Stimulated activated CD8-positive, alpha-beta memory T cell treated with anti-CD3 and anti-CD28 coated beads, Interleukin-15, amount 100 ng/mL, for 4 hours (primary cell): ENCODE data around the gene C17orf67.
A peak's percentile ranks its signal among the peaks of the same experiment; 100 is the strongest.

Source experiments
- DNase-seq, 2 donors: peaks; one replicate each; pipeline ENCODE4 v3.0.0-alpha.2; 2020; ENCODE audit warnings: low read depth in 2 of 2

Gene C17orf67

GRCh38 chr17:56808503-56808902, 25.2 kb downstream of the C17orf67 start:
- DNase-seq, result no peak

- DNase-seq, result no peak
Measured at GRCh38 chr17:56807723-56808122, 26.0 kb downstream of the C17orf67 start.

- DNase-seq, result no peak
Measured at GRCh38 chr17:56806949-56807348, 26.8 kb downstream of the C17orf67 start.

GRCh38 chr17:56804454-56804853, 29.3 kb downstream of the C17orf67 start:
- DNase-seq, result no peak

GRCh38 chr17:56803071-56803470, 30.6 kb downstream of the C17orf67 start:
- no peak for DNase-seq

GRCh38 chr17:56801459-56802178, 32.1 kb downstream of the C17orf67 start:
- DNase-seq, result no peak

- DNase-seq, result no peak
Measured at GRCh38 chr17:56798916-56799315, 34.8 kb downstream of the C17orf67 start.

GRCh38 chr17:56796536-56796935, 37.2 kb downstream of the C17orf67 start:
- DNase-seq, result no peak

GRCh38 chr17:56795221-56795865, 38.4 kb downstream of the C17orf67 start:
- DNase-seq, result no peak

GRCh38 chr17:56793957-56794356, 39.8 kb downstream of the C17orf67 start:
- DNase-seq, result no peak

- no peak for DNase-seq
Measured at GRCh38 chr17:56793531-56793930, 40.2 kb downstream of the C17orf67 start.

GRCh38 chr17:56792267-56792666, 41.5 kb downstream of the C17orf67 start:
- DNase-seq, result no peak

GRCh38 chr17:56786989-56787482, 46.7 kb downstream of the C17orf67 start:
- peak; percentile 15 to 46 for DNase-seq

GRCh38 chr17:56785997-56786680, 47.6 kb downstream of the C17orf67 start:
- no peak for DNase-seq

- DNase-seq, result no peak
Measured at GRCh38 chr17:56785405-56785804, 48.3 kb downstream of the C17orf67 start.

- no peak for DNase-seq
Measured at GRCh38 chr17:56782338-56782737, 51.4 kb downstream of the C17orf67 start.

GRCh38 chr17:56781906-56782305, 51.8 kb downstream of the C17orf67 start:
- DNase-seq, result no peak

GRCh38 chr17:56779898-56780777, 53.6 kb downstream of the C17orf67 start:
- peak; percentile 56 to 67 for DNase-seq

- DNase-seq, result no peak
Measured at GRCh38 chr17:56779322-56779721, 54.4 kb downstream of the C17orf67 start.

GRCh38 chr17:56778898-56779297, 54.8 kb downstream of the C17orf67 start:
- DNase-seq, result no peak

- no peak for DNase-seq
Measured at GRCh38 chr17:56777859-56778258, 55.9 kb downstream of the C17orf67 start.

GRCh38 chr17:56774650-56775049, 59.1 kb downstream of the C17orf67 start:
- DNase-seq, result no peak
